SU-DHL-6 (cell line): Measurements from ENCODE around the gene MAP4K3.

Source experiments
- H2AFZ ChIP-seq: fragments of 200-600 bp; sonication (generic); 2 replicates; pipeline ENCODE4 v1.6.1; 2014; ENCODE audit warnings: low read depth, mild to moderate bottlenecking, moderate library complexity, mixed read lengths, antibody characterized with exemption, low read length; ENCODE audit not compliant: severe bottlenecking
- H3F3A ChIP-seq: fragments of 200-600 bp; shearing (Covaris generic); 2 replicates; pipeline ENCODE4 v1.6.0; 2016; ENCODE audit warnings: antibody characterized with exemption, mild to moderate bottlenecking; ENCODE audit not compliant: insufficient read depth
- H3K27ac ChIP-seq: fragments of 200-600 bp; sonication (generic); 2 replicates; pipeline ENCODE4 v1.5.1; 2016; ENCODE audit warnings: low read depth, mild to moderate bottlenecking, low read length, moderate library complexity, mixed read lengths
- H3K27me3 ChIP-seq: fragments of 200-600 bp; sonication (generic), shearing (Covaris generic); 2 replicates; pipeline ENCODE4 v1.6.0; 2014; ENCODE audit warnings: mild to moderate bottlenecking, low read length
- H3K36me3 ChIP-seq: fragments of 200-600 bp; sonication (generic); 2 replicates; pipeline ENCODE4 v1.6.1; 2014; ENCODE audit warnings: mild to moderate bottlenecking, low read length, mixed read lengths
- H3K4me2 ChIP-seq: fragments of 300-600, 200-600 bp; shearing (Covaris generic), sonication (generic); 2 replicates; pipeline ENCODE4 v1.6.0; 2014; ENCODE audit warnings: low read length, low read depth, mild to moderate bottlenecking; ENCODE audit not compliant: poor library complexity, severe bottlenecking
- H3K4me3 ChIP-seq: fragments of 200-600 bp; sonication (generic); 2 replicates; pipeline ENCODE4 v1.5.1; 2014; ENCODE audit warnings: antibody characterized with exemption, low read length, mild to moderate bottlenecking, mixed read lengths; ENCODE audit not compliant: insufficient read depth, poor library complexity, severe bottlenecking
- H3K79me2 ChIP-seq: fragments of 200-600 bp; sonication (generic); 2 replicates; pipeline ENCODE4 v1.6.1; 2014; ENCODE audit warnings: mild to moderate bottlenecking, low read length, moderate library complexity; ENCODE audit not compliant: insufficient read depth
- H3K9ac ChIP-seq: fragments of 200-600 bp; sonication (generic); 2 replicates; pipeline ENCODE4 v1.7.0; 2014; ENCODE audit warnings: mild to moderate bottlenecking, low read length
- H3K9me2 ChIP-seq: fragments of 200-600 bp; sonication (generic); replicated peaks from 2 replicates; pipeline ENCODE4 v1.6.1; 2014; ENCODE audit warnings: low read length; ENCODE audit not compliant: insufficient read depth
- H3K9me3 ChIP-seq: fragments of 200-600 bp; sonication (generic); 2 replicates; pipeline ENCODE4 v1.6.1; 2014; ENCODE audit warnings: low read length, mixed read lengths; ENCODE audit not compliant: insufficient read depth
- H4K20me1 ChIP-seq: fragments of 200-600 bp; sonication (generic); 2 replicates; pipeline ENCODE4 v1.6.1; 2014; ENCODE audit warnings: low read depth, mild to moderate bottlenecking, antibody characterized with exemption, low read length, moderate library complexity, mixed read lengths
- CTCF ChIP-seq: fragments of 200-600 bp; sonication (generic); IDR thresholded peaks from one replicate; pipeline ENCODE4 v1.5.1; 2017; ENCODE audit warnings: antibody characterized with exemption, mild to moderate bottlenecking, low read length, moderate library complexity; ENCODE audit not compliant: insufficient read depth, poor library complexity, severe bottlenecking
- EZH2phosphoT487 ChIP-seq: fragments of 200-600 bp; sonication (generic), shearing (Covaris generic); conservative IDR thresholded peaks from 2 replicates; pipeline ENCODE4 v1.6.1; 2018; ENCODE audit warnings: mild to moderate bottlenecking, antibody characterized with exemption, low read length, moderate library complexity, mixed read lengths

Gene MAP4K3

GRCh38 chr2:39304200-39304599 lies 132.9 kb downstream of the MAP4K3 start:
- Histone ChIP-seq H2AFZ (no peak overlapping the region), H3K27ac (no peak overlapping the region), H3K9me3 (no peaks in the 10 kb centered on the region), H3K79me2 (no peaks in the 10 kb centered on the region), H3F3A (no peaks in the 10 kb centered on the region), H3K9me2 (no peaks in the 10 kb centered on the region), H3K4me3 (no peak overlapping the region), H4K20me1 (no peaks in the 10 kb centered on the region), H3K36me3 (no peaks in the 10 kb centered on the region), H3K9ac (no peak overlapping the region), H3K27me3 (no peaks in the 10 kb centered on the region), H3K4me2 (no peak overlapping the region)
- no peak for TF ChIP-seq EZH2phosphoT487
- TF ChIP-seq CTCF, result no peak

- H3K9ac ChIP-seq, result no peak overlapping the region
- H3K4me3 ChIP-seq, result no peak overlapping the region
- no peak overlapping the region for H2AFZ ChIP-seq
- H4K20me1 ChIP-seq, result no peaks in the 10 kb centered on the region
- no peaks in the 10 kb centered on the region for H3K36me3 ChIP-seq
- no peaks in the 10 kb centered on the region for H3K27me3 ChIP-seq
- H3K27ac ChIP-seq, result no peak overlapping the region
- H3K4me2 ChIP-seq, result no peak overlapping the region
- no peaks in the 10 kb centered on the region for H3K9me2 ChIP-seq
- H3F3A ChIP-seq, result no peaks in the 10 kb centered on the region
- H3K79me2 ChIP-seq, result no peaks in the 10 kb centered on the region
- no peak for TF ChIP-seq CTCF
- TF ChIP-seq EZH2phosphoT487, result no peak
- no peaks in the 10 kb centered on the region for H3K9me3 ChIP-seq
Measured at GRCh38 chr2:39301352-39301751, 135.7 kb downstream of the MAP4K3 start.

- Histone ChIP-seq H4K20me1 (no peaks in the 10 kb centered on the region), H3K4me3 (no peak overlapping the region), H3K4me2 (no peak overlapping the region), H3K27ac (no peak overlapping the region), H3K9ac (no peak overlapping the region), H3K9me2 (no peaks in the 10 kb centered on the region), H3K36me3 (no peaks in the 10 kb centered on the region), H2AFZ (no peak overlapping the region), H3K79me2 (no peaks in the 10 kb centered on the region), H3F3A (no peaks in the 10 kb centered on the region), H3K9me3 (no peaks in the 10 kb centered on the region), H3K27me3 (no peaks in the 10 kb centered on the region)
- no peak for TF ChIP-seq CTCF
- no peak for TF ChIP-seq EZH2phosphoT487
Measured at GRCh38 chr2:39300044-39300978, 136.8 kb downstream of the MAP4K3 start.
